A673 (cell line): ENCODE measurements around the gene GGT7. TPM values are rescaled to one million over a fixed set of nuclear protein-coding genes. Genes with fewer than 3 reads are reported as not detected.

ENCODE experiments used
- BruUV-seq: library from RNA; stranded (reverse); fragments of 400-500 nt; replicated peaks from 2 replicates; lab custom pipeline; 2021; lab: Mats Ljungman, UMichigan
- CTCF ChIA-PET: fragments of 300-600 bp; sonication (Branson Sonifier 250); formaldehyde crosslinking; loops from one replicate; lab custom pipeline; 2022; ENCODE audit warnings: antibody characterized with exemption; lab: Charles Lee
- POLR2A ChIA-PET: fragments of 300-600 bp; sonication (Branson Sonifier 250); formaldehyde crosslinking; loops from one replicate; lab custom pipeline; 2022; ENCODE audit warnings: antibody characterized with exemption; ENCODE audit not compliant: low non-redundant PET; lab: Charles Lee
- DNase-seq: peaks from one replicate; pipeline ENCODE4 v3.0.0-alpha.2; 2015; ENCODE audit warnings: low spot score
- H3K27ac ChIP-seq: fragments of 200-600 bp; sonication (generic); 2 replicates; pipeline ENCODE4 v1.5.1; 2016; ENCODE audit warnings: mixed run types, low read depth, mild to moderate bottlenecking, mixed read lengths, antibody characterized with exemption, low read length; ENCODE audit not compliant: poor library complexity, severe bottlenecking
- H3K27me3 ChIP-seq: fragments of 200-600 bp; sonication (generic); replicated peaks from 2 replicates; pipeline ENCODE4 v1.6.1; 2017; ENCODE audit warnings: mixed run types, low read depth, mild to moderate bottlenecking, mixed read lengths, antibody characterized with exemption, low read length; ENCODE audit not compliant: insufficient read depth, poor library complexity
- H3K36me3 ChIP-seq: fragments of 200-600 bp; sonication (generic); 2 replicates; pipeline ENCODE4 v1.6.1; 2016; ENCODE audit warnings: mixed run types, mild to moderate bottlenecking, mixed read lengths, antibody characterized with exemption, low read length; ENCODE audit not compliant: insufficient read depth, poor library complexity, severe bottlenecking
- H3K4me1 ChIP-seq: fragments of 200-600 bp; sonication (generic); 2 replicates; pipeline ENCODE4 v1.6.1; 2017; ENCODE audit warnings: mixed run types, mild to moderate bottlenecking, mixed read lengths, antibody characterized with exemption, low read length; ENCODE audit not compliant: insufficient read depth, poor library complexity, severe bottlenecking
- H3K4me3 ChIP-seq: fragments of 200-600 bp; sonication (generic); 2 replicates; pipeline ENCODE4 v1.5.1; 2016; ENCODE audit warnings: low read depth, mixed run types, mild to moderate bottlenecking, mixed read lengths, low read length; ENCODE audit not compliant: poor library complexity, severe bottlenecking
- H3K9me3 ChIP-seq: fragments of 200-600 bp; sonication (generic); 2 replicates; pipeline ENCODE4 v1.6.1; 2016; ENCODE audit warnings: mixed run types, low read depth, mild to moderate bottlenecking, mixed read lengths, antibody characterized with exemption, low read length; ENCODE audit not compliant: poor library complexity, severe bottlenecking
- EZH2 ChIP-seq: fragments of 200-600 bp; sonication (generic); IDR thresholded peaks from 2 replicates; pipeline ENCODE4 v1.6.1; 2017; ENCODE audit warnings: borderline replicate concordance, low read depth, mild to moderate bottlenecking, mixed read lengths, antibody characterized with exemption, low read length; ENCODE audit not compliant: poor library complexity, severe bottlenecking
- intact Hi-C: fragments of 100-400 bp; cut with micrococcal nuclease; formaldehyde crosslinking; loops from one replicate; pipeline ENCODE4 v1.10.0; 2022; ENCODE audit not compliant: unreplicated experiment
- total RNA-seq: library from RNA; stranded (reverse); gene quantifications from 2 replicates; pipeline ENCODE4 v1.2.3, GENCODE V29; 2021
- TF ChIP-seq, protein P1 (sequence below): fragments of 300-800, 200-600 bp; sonication (generic); conservative IDR thresholded peaks from 2 replicates; pipeline ENCODE4 v1.5.1; 2017; ENCODE audit warnings: low read depth, mild to moderate bottlenecking, antibody characterized with exemption, low read length, moderate library complexity, mixed read lengths

Gene GGT7
- total RNA-seq, 1 experiment from 2014 or later, result 14.1 TPM

DNA sequence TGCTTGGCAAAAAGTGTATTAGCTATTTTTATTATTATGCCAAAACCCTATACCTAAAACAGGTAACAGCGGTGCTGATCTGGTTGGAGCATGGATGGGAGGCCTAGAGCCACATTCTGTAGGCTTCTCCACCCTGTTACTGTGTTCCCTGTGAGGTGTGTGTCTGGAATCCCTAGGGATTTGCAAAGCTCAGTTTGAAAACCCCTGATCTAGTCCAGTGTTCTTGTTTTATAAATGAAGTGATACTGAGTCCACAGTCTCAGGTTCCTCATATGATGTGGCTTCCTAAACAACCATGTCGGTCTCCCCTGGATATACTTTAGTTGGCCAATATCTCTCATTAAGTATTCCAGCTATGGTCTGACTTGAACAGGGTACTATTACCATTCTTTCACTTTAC is 20.0 kb upstream of the GGT7 start:
- ChIA-PET CTCF (no interaction called here), POLR2A (interaction anchor here (0.6 kb wide), 1 partner anchor 395 kb away, joined by 4 read pairs; no protein-coding TSS in a partner anchor)
- intact Hi-C loops, result no loop called here
- Histone ChIP-seq H3K4me3 (no peak overlapping the region), H3K4me1 (no peaks in the 10 kb centered on the region), H3K27me3 (no peaks in the 10 kb centered on the region), H3K36me3 (no peaks in the 10 kb centered on the region), H3K27ac (no peak overlapping the region), H3K9me3 (no peaks in the 10 kb centered on the region)
- no peak for DNase-seq
- TF ChIP-seq, protein P1, sequence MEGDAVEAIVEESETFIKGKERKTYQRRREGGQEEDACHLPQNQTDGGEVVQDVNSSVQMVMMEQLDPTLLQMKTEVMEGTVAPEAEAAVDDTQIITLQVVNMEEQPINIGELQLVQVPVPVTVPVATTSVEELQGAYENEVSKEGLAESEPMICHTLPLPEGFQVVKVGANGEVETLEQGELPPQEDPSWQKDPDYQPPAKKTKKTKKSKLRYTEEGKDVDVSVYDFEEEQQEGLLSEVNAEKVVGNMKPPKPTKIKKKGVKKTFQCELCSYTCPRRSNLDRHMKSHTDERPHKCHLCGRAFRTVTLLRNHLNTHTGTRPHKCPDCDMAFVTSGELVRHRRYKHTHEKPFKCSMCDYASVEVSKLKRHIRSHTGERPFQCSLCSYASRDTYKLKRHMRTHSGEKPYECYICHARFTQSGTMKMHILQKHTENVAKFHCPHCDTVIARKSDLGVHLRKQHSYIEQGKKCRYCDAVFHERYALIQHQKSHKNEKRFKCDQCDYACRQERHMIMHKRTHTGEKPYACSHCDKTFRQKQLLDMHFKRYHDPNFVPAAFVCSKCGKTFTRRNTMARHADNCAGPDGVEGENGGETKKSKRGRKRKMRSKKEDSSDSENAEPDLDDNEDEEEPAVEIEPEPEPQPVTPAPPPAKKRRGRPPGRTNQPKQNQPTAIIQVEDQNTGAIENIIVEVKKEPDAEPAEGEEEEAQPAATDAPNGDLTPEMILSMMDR, result no peak
- BruUV-seq, result no TSS peak

DNA sequence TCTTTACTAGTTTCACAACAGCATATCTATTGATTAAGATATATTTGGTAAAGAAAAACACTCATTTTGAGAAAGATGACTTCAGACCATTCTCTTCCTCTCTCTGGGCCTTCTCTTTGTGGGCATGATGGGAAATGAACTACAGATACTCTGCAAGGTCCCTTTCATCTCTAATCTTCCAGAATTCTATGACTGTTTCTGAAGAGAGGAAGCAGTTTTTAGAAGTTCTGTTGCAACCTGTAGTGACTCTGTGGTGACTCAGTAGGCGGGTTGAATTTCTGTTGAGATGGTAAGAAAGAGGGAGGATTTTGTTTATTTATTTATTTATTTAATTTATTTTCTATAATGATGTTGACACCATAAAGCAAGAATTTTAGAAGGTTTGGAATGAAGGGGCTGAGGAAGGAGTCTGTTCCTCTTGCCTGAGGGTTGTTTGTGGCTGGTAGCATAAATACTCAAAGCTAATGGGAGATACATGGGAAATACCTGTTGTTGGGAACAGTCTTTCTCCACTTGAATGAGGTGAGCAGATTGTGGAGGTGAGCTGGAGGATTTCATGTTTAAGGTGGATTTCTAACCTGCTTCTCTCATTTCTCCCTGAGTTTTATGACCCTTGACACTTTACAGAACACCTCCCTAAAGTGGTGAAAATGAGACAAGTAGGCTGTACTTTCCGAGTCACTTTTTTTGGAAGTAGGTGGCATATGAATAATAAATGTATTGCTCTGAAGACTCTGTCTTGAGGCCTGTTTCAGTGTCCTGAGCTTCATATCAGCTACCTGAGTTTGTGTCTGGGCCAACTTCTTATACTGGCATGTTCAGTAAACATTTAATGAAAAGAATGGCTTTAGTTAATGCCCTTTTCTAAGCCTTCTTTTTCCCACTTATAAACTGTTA is 18.8 kb upstream of the GGT7 start:
- intact Hi-C loops, result no loop called here
- DNase-seq, result no peak
- Histone ChIP-seq H3K36me3 (peaks cover 5% of the 10 kb centered on the region), H3K27me3 (no peaks in the 10 kb centered on the region), H3K27ac (no peak overlapping the region), H3K4me1 (no peaks in the 10 kb centered on the region), H3K4me3 (no peak overlapping the region), H3K9me3 (no peaks in the 10 kb centered on the region)
- no TSS peak for BruUV-seq
- no peak for TF ChIP-seq EZH2
- TF ChIP-seq, protein P1, result no peak
- POLR2A ChIA-PET, result no interaction called here
- CTCF ChIA-PET, result no interaction called here

DNA sequence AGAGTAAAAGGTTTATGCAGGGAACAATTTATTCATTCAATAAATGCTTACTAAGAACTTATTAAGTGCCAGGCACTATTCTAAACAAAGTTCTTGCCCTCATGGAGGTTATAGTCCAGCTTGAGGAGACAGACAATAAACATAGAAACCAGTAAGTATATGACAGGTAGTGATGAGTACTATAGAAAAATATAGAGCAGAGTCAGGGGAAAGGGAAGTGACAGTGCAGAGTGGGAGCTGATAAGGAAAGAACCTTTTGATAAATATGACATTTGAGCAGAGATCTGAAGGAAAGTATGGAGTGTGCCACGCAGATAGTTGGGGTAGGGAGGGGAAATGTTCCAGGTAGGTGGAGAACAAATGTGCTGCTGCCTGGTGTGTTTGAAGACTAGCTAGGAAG is 15.8 kb upstream of the GGT7 start:
- H3K4me3 ChIP-seq, result no peak overlapping the region
- no TSS peak for BruUV-seq

More for the DNA sequence above, 15.8 kb upstream of the GGT7 start:
- Histone ChIP-seq H3K4me1 (no peaks in the 10 kb centered on the region), H3K27ac (no peak overlapping the region), H3K27me3 (no peaks in the 10 kb centered on the region), H3K9me3 (no peaks in the 10 kb centered on the region), H3K36me3 (peaks cover 22% of the 10 kb centered on the region)
- no peak for TF ChIP-seq EZH2
- TF ChIP-seq, protein P1, result no peak
- POLR2A ChIA-PET, result no interaction called here
- no peak for DNase-seq
- CTCF ChIA-PET, result no interaction called here
- intact Hi-C loops, result no loop called here
